Measurements from ENCODE around the gene CTNND1. TPM values are rescaled to one million over a fixed set of nuclear protein-coding genes. Genes with fewer than 3 reads are reported as not detected.

The CTNND1 gene
- total and polyA plus RNA-seq, 2 of the 8 experiments (the other 6 are each of a cell fraction or from before 2014, with no cell fraction given) = 91.9 to 164 TPM

DNA sequence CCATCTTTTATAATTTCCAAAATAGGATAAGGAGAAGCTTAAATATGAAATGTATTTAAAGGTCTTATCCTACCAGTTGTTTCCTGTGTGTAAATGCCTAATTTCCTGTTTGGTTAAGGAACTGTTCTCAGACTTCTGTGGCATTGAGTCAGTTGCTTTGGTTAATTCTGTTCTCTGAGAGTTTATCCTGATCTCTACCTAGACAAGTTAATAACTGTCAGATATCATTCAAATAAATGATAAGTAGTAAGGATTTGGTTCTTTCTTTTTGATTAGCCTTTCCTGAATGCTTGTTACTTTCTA lies 39.5 kb downstream of the CTNND1 start:
- Histone ChIP-seq H4K20me1 (replicated peaks in 1 of 2; ENCODE audit: control insufficient read depth in 1 of 2, insufficient read depth in 2 of 2, low read length in 2 of 2) (peaks cover 2 to 7% of the 10 kb centered on the region in 2 experiments), H2BK15ac (ENCODE audit: low read length) (no peak overlapping the region), H3K4me1 (replicated peaks in 1 of 4; ENCODE audit: control insufficient read depth in 3 of 4, insufficient read depth in 4 of 4, low read length in 3 of 4) (peaks cover 0 to 2% (median 0%) of the 10 kb centered on the region in 4 experiments; a peak in 2 of 7 replicates), H3K23ac (ENCODE audit: insufficient read length) (no peak overlapping the region), H3K79me2 (ENCODE audit: control insufficient read depth in 1 of 2, insufficient read depth in 2 of 2, low read length in 2 of 2) (peaks cover 0 to 39% of the 10 kb centered on the region in 2 experiments; a peak in 3 of 4 replicates), H4K8ac (ENCODE audit: extremely low read depth, insufficient read depth, low read length) (no peak overlapping the region), H3K56ac (replicated peaks; ENCODE audit: insufficient read length, low read depth, low read length) (no peak overlapping the region), H4K91ac (replicated peaks; ENCODE audit: insufficient read length, low read length) (no peak overlapping the region), H2AK5ac (ENCODE audit: low read depth, low read length) (no peak overlapping the region), H3K36me3 (ENCODE audit: control insufficient read depth in 2 of 4, insufficient read depth in 4 of 4, low read length in 3 of 4) (peaks cover 34 to 59% (median 54%) of the 10 kb centered on the region in 4 experiments), H2BK20ac (ENCODE audit: low read length) (no peak overlapping the region), H2BK5ac (ENCODE audit: low read depth, low read length) (no peak overlapping the region), H2BK12ac (ENCODE audit: low read depth, low read length) (no peak overlapping the region), H3K23me2 (ENCODE audit: low read depth, low read length) (no peaks in the 10 kb centered on the region; the same call in 1 of the 2 replicates), H2BK120ac (replicated peaks; ENCODE audit: low read depth, low read length) (no peak overlapping the region), H3K79me1 (ENCODE audit: low read depth, low read length) (peaks cover 4% of the 10 kb centered on the region; the same call in 1 of the 2 replicates), H3K4ac (replicated peaks; ENCODE audit: insufficient read length, low read depth, low read length) (no peak overlapping the region), H3K4me2 (ENCODE audit: insufficient read depth in 1 of 2, low read depth in 2 of 2, low read length in 2 of 2) (no peak overlapping the region), H3K9me3 (ENCODE audit: insufficient read depth in 2 of 2, low read depth in 1 of 2, low read length in 1 of 2) (no peaks in the 10 kb centered on the region), H3K14ac (ENCODE audit: insufficient read length) (no peak overlapping the region), H3K18ac (ENCODE audit: extremely low read depth, low read length) (no peak overlapping the region), H3K9ac (replicated peaks in 1 of 4; ENCODE audit: extremely low read depth in 1 of 4, low read depth in 3 of 4, low read length in 3 of 4) (no peak overlapping the region), H3K4me3 (ENCODE audit: extremely low read depth in 1 of 4, insufficient read depth in 2 of 4, low read depth in 3 of 4, low read length in 4 of 4) (no peak overlapping the region), H3K27ac (ENCODE audit: low read depth, low read length) (no peak overlapping the region), H4K5ac (ENCODE audit: insufficient read length, low read depth, low read length) (no peak overlapping the region), H3K27me3 (replicated peaks in 1 of 4; ENCODE audit: control insufficient read depth in 3 of 4, extremely low read depth in 1 of 4, insufficient read depth in 3 of 4, low read length in 3 of 4) (no peaks in the 10 kb centered on the region), H2AFZ (ENCODE audit: low read length) (no peak overlapping the region)
- ChIA-PET POLR2A (ENCODE audit: partially characterized antibody) (interaction anchor here (0.7 to 6.5 kb wide), 11 partner anchors 10 to 161 kb away, joined by 3 to 48 read pairs (median 6); partner anchors contain the start of genes BTBD18, CTNND1 and SELENOH), CTCF (ENCODE audit: partially characterized antibody) (interaction anchor here (0.7 to 7.0 kb wide), 33 partner anchors 9 to 711 kb away, joined by 3 to 182 read pairs (median 6); partner anchors contain the start of genes BTBD18, CTNND1 and SELENOH)
- no peak for TF ChIP-seq CBX8 (IDR thresholded peaks at IDR 0.05; ENCODE audit: borderline replicate concordance, low read depth, low read length)
- TF ChIP-seq GABPA (IDR thresholded peaks at IDR 0.05; ENCODE audit: borderline replicate concordance, insufficient read depth, low read length) = no peak
- no peak for TF ChIP-seq POU5F1 (IDR thresholded peaks at IDR 0.05; ENCODE audit: low read depth, low read length)
- TF ChIP-seq SP2 (IDR thresholded peaks at IDR 0.05; ENCODE audit: low read length) = no peak
- TF ChIP-seq, protein P1, sequence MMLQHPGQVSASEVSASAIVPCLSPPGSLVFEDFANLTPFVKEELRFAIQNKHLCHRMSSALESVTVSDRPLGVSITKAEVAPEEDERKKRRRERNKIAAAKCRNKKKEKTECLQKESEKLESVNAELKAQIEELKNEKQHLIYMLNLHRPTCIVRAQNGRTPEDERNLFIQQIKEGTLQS (IDR thresholded peaks at IDR 0.05; ENCODE audit: insufficient read depth, low read depth, low read length) = no peak
- no peak for TF ChIP-seq EGR1 (IDR thresholded peaks at IDR 0.05; ENCODE audit: borderline replicate concordance, low read depth, low read length)
- TF ChIP-seq SIX5 (IDR thresholded peaks at IDR 0.05; ENCODE audit: low read depth, low read length) = no peak
- TF ChIP-seq CREB1 (IDR thresholded peaks at IDR 0.05) = no peak
- no peak for TF ChIP-seq SP1 (IDR thresholded peaks at IDR 0.05; ENCODE audit: low read depth, low read length)
- no peak for TF ChIP-seq RFX5 (IDR thresholded peaks at IDR 0.05; ENCODE audit: borderline replicate concordance, low read depth, low read length)
- TF ChIP-seq RBBP5 (IDR thresholded peaks at IDR 0.05; ENCODE audit: borderline replicate concordance, low read depth, low read length) = no peak
- TF ChIP-seq, protein P2, sequence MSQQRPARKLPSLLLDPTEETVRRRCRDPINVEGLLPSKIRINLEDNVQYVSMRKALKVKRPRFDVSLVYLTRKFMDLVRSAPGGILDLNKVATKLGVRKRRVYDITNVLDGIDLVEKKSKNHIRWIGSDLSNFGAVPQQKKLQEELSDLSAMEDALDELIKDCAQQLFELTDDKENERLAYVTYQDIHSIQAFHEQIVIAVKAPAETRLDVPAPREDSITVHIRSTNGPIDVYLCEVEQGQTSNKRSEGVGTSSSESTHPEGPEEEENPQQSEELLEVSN (IDR thresholded peaks at IDR 0.05) = no peak
- DNase-seq (ENCODE audit: low read depth in 1 of 2, low spot score in 2 of 2) (no peak), FAIRE-seq (no peak)
